Tibial nerve (tissue), 4 donors: ENCODE results near the gene CMIP. TPM values are rescaled to one million over a fixed set of nuclear protein-coding genes. Genes with fewer than 3 reads are reported as not detected.

Experiments
- DNase-seq, 2 donors: peaks; one replicate each; pipeline ENCODE4 v3.0.0-alpha.2; 2019; ENCODE audit warnings: low spot score in 2 of 2
- H3K27ac ChIP-seq, 4 donors: fragments of 200-600 bp; sonication (generic) in 3 of 4; one replicate each; pipeline ENCODE4 v1.5.1; 2017 to 2019; ENCODE audit warnings: mild to moderate bottlenecking in 1 of 4
- H3K27me3 ChIP-seq, 2 donors: fragments of 200-600 bp; sonication (generic) in 1 of 2; one replicate each; pipeline versions ENCODE4 v1.5.1 to v1.6.0; 2017 to 2019
- H3K36me3 ChIP-seq, 3 donors: fragments of 200-600 bp; sonication (generic); one replicate each; pipeline ENCODE4 v1.5.1; 2018 to 2019
- H3K4me1 ChIP-seq, 4 donors: fragments of 200-600 bp; sonication (generic) in 3 of 4; one replicate each; pipeline ENCODE4 v1.5.1; 2017 to 2019
- H3K4me3 ChIP-seq, 4 donors: fragments of 200-600 bp; sonication (generic) in 3 of 4; one replicate each; pipeline ENCODE4 v1.5.1; 2017 to 2019; ENCODE audit warnings: mild to moderate bottlenecking in 1 of 4, moderate library complexity in 1 of 4
- H3K9me3 ChIP-seq, 4 donors: fragments of 200-600 bp; sonication (generic) in 3 of 4; one replicate each; pipeline ENCODE4 v1.5.1; 2017 to 2019
- CTCF ChIP-seq, 5 experiments: fragments of 200-600 bp in 3 of 5; fragments of 450-650 bp in 2 of 5; sonication (generic) in 3 of 5; IDR thresholded peaks; one replicate each; pipeline ENCODE4 v1.5.1; 2016 to 2019; ENCODE audit warnings: antibody characterized with exemption in 5 of 5, mild to moderate bottlenecking in 3 of 5, moderate library complexity in 2 of 5
- EP300 ChIP-seq, 2 donors: sonication (generic); formaldehyde crosslinking; IDR thresholded peaks; one replicate each; pipeline ENCODE4 v1.6.1; 2017; ENCODE audit warnings: antibody characterized with exemption in 2 of 2, mild to moderate bottlenecking in 1 of 2
- POLR2A ChIP-seq, 2 donors: fragments of 450-650 bp; IDR thresholded peaks; one replicate each; pipeline ENCODE4 v1.6.1; 2017; ENCODE audit warnings: antibody characterized with exemption in 2 of 2, mild to moderate bottlenecking in 2 of 2, moderate library complexity in 2 of 2
- WGBS, 2 donors: methylation state at CpG; one replicate each; pipeline ENCODE4 v1.1.5; 2018; 5-methylcytosine and 5-hydroxymethylcytosine counted together
- total RNA-seq, 4 donors: library from RNA; depleted of rRNA; stranded (reverse); fragments of >200 nt; gene quantifications; one replicate each; pipeline ENCODE4 v1.1.0, GENCODE V29; 2016

The CMIP gene
- total RNA-seq, 4 donors from 2014 or later = 28.2 to 48.8 (median 31.8) TPM

DNA sequence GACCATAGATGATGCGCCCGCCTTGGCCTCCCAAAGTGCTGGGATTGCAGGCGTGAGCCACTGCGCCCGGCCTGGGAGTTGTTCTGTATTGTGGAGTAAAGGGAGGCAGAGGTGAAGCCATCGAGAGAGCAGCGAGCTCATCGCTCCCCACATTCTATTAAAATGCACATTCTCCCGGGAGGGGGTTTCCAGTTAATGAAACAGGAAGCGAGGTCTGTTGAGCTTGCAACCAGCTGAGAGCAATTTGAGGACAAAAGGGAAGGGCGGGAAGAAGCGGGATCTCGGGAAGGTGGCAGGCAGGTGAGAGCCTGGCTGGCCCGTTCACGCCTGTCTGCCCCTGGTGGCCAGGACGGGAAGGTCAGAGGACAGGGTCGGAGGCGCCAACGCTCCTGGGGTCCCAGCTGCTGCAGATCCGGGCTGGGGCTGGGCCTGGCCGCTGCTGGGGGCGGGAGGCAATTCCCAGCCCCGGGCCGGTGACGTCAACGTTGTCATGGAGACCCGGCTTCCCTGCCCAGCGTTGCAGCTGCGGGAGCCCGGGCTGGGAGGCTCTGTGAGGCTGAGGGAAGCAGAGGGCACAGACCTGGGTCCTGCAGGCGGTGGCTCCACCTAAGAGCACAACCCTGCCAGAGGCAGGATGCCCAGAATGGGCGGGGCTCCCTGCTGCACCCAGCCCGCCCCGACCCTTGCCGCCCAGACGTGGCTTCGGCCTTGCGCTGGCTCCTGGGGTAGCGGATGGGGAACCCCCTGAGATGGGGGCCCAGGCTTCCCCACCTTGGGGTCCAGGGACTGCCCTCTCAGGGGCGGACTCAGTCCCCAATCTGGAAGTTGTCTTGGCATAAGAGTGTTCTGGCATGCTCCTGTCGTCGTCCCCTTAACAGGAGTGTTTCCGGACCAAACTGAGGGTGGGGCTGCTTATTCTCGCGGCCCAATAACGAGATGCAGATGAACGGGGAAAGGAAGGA is 285.8 kb downstream of the CMIP start:
- Histone ChIP-seq H3K36me3 (no peaks in the 10 kb centered on the region), H3K9me3 (no peaks in the 10 kb centered on the region), H3K27ac (peak overlapping the region in 2 of 4 donors; percentile 43 to 68), H3K27me3 (no peaks in the 10 kb centered on the region), H3K4me1 (peaks cover 0 to 13% (median 10%) of the 10 kb centered on the region in 4 donors), H3K4me3 (peak overlapping the region; percentile 6 to 48 (median 26))
- peak; percentile 70 to 73 for DNase-seq
- WGBS, 2 donors = 7 to 12% methylated on average over 28 to 45 of the region's 47 CpGs
- TF ChIP-seq CTCF (IDR thresholded peaks at IDR 0.05) (peak; percentile 41 to 71 (median 56)), POLR2A (IDR thresholded peaks at IDR 0.05) (no peak), EP300 (IDR thresholded peaks at IDR 0.05) (peak in 1 of 2 donors; percentile 35)

DNA sequence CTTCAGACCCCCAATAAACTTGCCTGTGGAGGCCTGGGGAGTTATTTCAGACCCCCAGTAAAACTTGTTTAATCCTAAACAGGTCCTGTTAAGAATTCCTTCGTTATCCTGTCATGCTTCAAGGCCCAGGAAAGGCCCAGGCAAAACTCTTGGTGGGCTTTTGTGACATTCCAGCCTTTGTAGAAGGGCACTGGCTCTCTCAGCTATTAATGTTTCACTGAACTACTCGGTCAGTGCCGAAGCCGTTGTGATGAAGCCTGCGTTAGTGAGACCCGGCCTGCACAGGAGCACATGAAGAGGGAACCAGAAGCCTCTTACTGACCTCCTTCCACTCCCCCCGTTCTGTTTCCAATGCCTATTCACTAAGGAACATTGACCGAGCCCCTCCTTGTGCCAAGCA is 287.0 kb downstream of the CMIP start:
- no peaks in the 10 kb centered on the region for H3K9me3 ChIP-seq
- no peak overlapping the region for H3K27ac ChIP-seq
- no peaks in the 10 kb centered on the region for H3K27me3 ChIP-seq
- TF ChIP-seq CTCF (IDR thresholded peaks at IDR 0.05) (no peak), POLR2A (IDR thresholded peaks at IDR 0.05) (no peak), EP300 (IDR thresholded peaks at IDR 0.05) (no peak)
- 84 to 91% methylated on average over 8 of the region's 8 CpGs for WGBS, 2 donors
- H3K36me3 ChIP-seq = no peaks in the 10 kb centered on the region
- no peak overlapping the region for H3K4me3 ChIP-seq
- H3K4me1 ChIP-seq = peaks cover 0 to 13% (median 10%) of the 10 kb centered on the region in 4 donors
- no peak for DNase-seq

GRCh38 chr16:81732699-81733098 is 288.1 kb downstream of the CMIP start:
- Histone ChIP-seq H3K4me1 (peaks cover 0 to 14% (median 11%) of the 10 kb centered on the region in 4 donors), H3K27ac (no peak overlapping the region), H3K9me3 (no peaks in the 10 kb centered on the region), H3K36me3 (no peaks in the 10 kb centered on the region), H3K27me3 (no peaks in the 10 kb centered on the region), H3K4me3 (no peak overlapping the region)
- no peak for DNase-seq
- no peak for TF ChIP-seq EP300 (IDR thresholded peaks at IDR 0.05)
- TF ChIP-seq POLR2A (IDR thresholded peaks at IDR 0.05) = no peak
- no peak for TF ChIP-seq CTCF (IDR thresholded peaks at IDR 0.05)
- WGBS, 2 donors = 100% methylated on average over 1 of the region's 1 CpG

- Histone ChIP-seq H3K9me3 (no peaks in the 10 kb centered on the region), H3K27ac (no peak overlapping the region), H3K4me1 (peaks cover 0 to 20% (median 14%) of the 10 kb centered on the region in 4 donors), H3K36me3 (no peaks in the 10 kb centered on the region), H3K27me3 (no peaks in the 10 kb centered on the region), H3K4me3 (no peak overlapping the region)
- TF ChIP-seq EP300 (IDR thresholded peaks at IDR 0.05) = no peak
- no peak for TF ChIP-seq CTCF (IDR thresholded peaks at IDR 0.05)
- no peak for TF ChIP-seq POLR2A (IDR thresholded peaks at IDR 0.05)
- no peak for DNase-seq
- 74 to 81% methylated on average over 1 of the region's 1 CpG for WGBS, 2 donors
Observed at GRCh38 chr16:81733295-81733694, 288.7 kb downstream of the CMIP start.
